HG03039 (cell line): ENCODE data around the gene CNTF.
A peak's percentile ranks its signal among the peaks of the same experiment; 100 is the strongest.

Source experiments
- ATAC-seq: cut with Tn5 transposase; IDR thresholded peaks from one replicate; pipeline ENCODE4 v1.9.1; 2021; ENCODE audit warnings: mild to moderate bottlenecking, moderate library complexity; ENCODE audit not compliant: unreplicated experiment

The CNTF gene

GRCh38 chr11:58641803-58642581 lies 19.5 kb downstream of the CNTF start:
- no peak for ATAC-seq

GRCh38 chr11:58645854-58646253 lies 23.4 kb downstream of the CNTF start:
- no peak for ATAC-seq

- peak; percentile 69 for ATAC-seq
These were observed 24.8 kb downstream of the CNTF start for GRCh38 chr11:58647141-58647699.

GRCh38 chr11:58647866-58648265 lies 25.4 kb downstream of the CNTF start:
- peak; percentile 9 for ATAC-seq

- no peak for ATAC-seq
These were observed 27.2 kb downstream of the CNTF start for GRCh38 chr11:58649623-58650022.

GRCh38 chr11:58650496-58650895 lies 28.0 kb downstream of the CNTF start:
- no peak for ATAC-seq

GRCh38 chr11:58652726-58653280 lies 30.3 kb downstream of the CNTF start:
- ATAC-seq = no peak

- ATAC-seq = peak; percentile 92
These were observed 31.8 kb downstream of the CNTF start for GRCh38 chr11:58654079-58654907.

GRCh38 chr11:58654908-58655296 lies 32.4 kb downstream of the CNTF start:
- no peak for ATAC-seq

GRCh38 chr11:58656348-58656747 lies 33.9 kb downstream of the CNTF start:
- ATAC-seq = no peak

- ATAC-seq = no peak
These were observed 36.2 kb downstream of the CNTF start for GRCh38 chr11:58658623-58659022.

- ATAC-seq = no peak
These were observed 36.9 kb downstream of the CNTF start for GRCh38 chr11:58659404-58659803.

- no peak for ATAC-seq
These were observed 37.6 kb downstream of the CNTF start for GRCh38 chr11:58659910-58660570.

GRCh38 chr11:58671983-58672633 lies 49.6 kb downstream of the CNTF start:
- no peak for ATAC-seq

- no peak for ATAC-seq
These were observed 52.1 kb downstream of the CNTF start for GRCh38 chr11:58674609-58675008.
